GM12878 (cell line): Measurements from ENCODE around the gene AADAC. TPM values are rescaled to one million over a fixed set of nuclear protein-coding genes. Genes with fewer than 3 reads are reported as not detected.

Source experiments
- ATAC-seq: fragments of 200-7000 bp; cut with Tn5 transposase; 3 replicates; pipeline ENCODE4 v1.9.1; 2020; ENCODE audit warnings: mild to moderate bottlenecking, moderate library complexity
- BruUV-seq: library from RNA; stranded (reverse); fragments of 400-500 nt; replicated peaks from 2 replicates; lab custom pipeline; 2021; lab: Mats Ljungman, UMichigan
- CTCF ChIA-PET: fragments of 300-600 bp; sonication (Branson Sonifier 250); formaldehyde crosslinking; extraction: SDS; loops from one replicate; lab custom pipeline; 2021; ENCODE audit warnings: inconsistent platforms; lab: Yijun Ruan, JAX
- POLR2A ChIA-PET: fragments of 350-600 bp; formaldehyde crosslinking; extraction: SDS; loops from one replicate; lab custom pipeline; 2021; ENCODE audit warnings: inconsistent platforms; lab: Charles Lee
- RAD21 ChIA-PET: fragments of 300-600 bp; sonication (Branson Sonifier 250); formaldehyde crosslinking; loops from one replicate; lab custom pipeline; 2023; ENCODE audit warnings: antibody characterized with exemption; ENCODE audit not compliant: unreplicated experiment; lab: Charles Lee
- SMC1A ChIA-PET: fragments of 300-600 bp; sonication (Branson Sonifier 250); formaldehyde crosslinking; loops from one replicate; lab custom pipeline; 2023; ENCODE audit not compliant: unreplicated experiment, uncharacterized antibody; lab: Charles Lee
- DNase-seq: peaks from one replicate; pipeline ENCODE4 v3.0.0-alpha.2; 2011; ENCODE audit warnings: low read depth, low spot score
- FAIRE-seq: peaks from 3 replicates; lab custom pipeline; 2011; peaks lifted over from hg19 to GRCh38; lab: Jason Lieb, UNC
- H2AFZ ChIP-seq: 2 replicates; pipeline ENCODE4 v1.6.0; 2011; ENCODE audit warnings: low read depth, low read length, control low read depth; ENCODE audit not compliant: control insufficient read depth
- H3K27ac ChIP-seq: 2 replicates; pipeline ENCODE4 v1.5.1; 2011; ENCODE audit warnings: control low read depth; ENCODE audit not compliant: control insufficient read depth, insufficient read depth
- H3K27me3 ChIP-seq, 2 experiments: replicated peaks in 1 of 2; 2 replicates each; pipeline versions ENCODE4 v1.6.0 to v1.6.1; 2011; ENCODE audit warnings: low read length in 1 of 2; ENCODE audit not compliant: control insufficient read depth in 2 of 2, insufficient read depth in 2 of 2
- H3K36me3 ChIP-seq, 2 experiments: 2 replicates each; pipeline ENCODE4 v1.5.1; 2011; ENCODE audit warnings: low read length in 1 of 2; ENCODE audit not compliant: control insufficient read depth in 2 of 2, insufficient read depth in 2 of 2
- H3K4me1 ChIP-seq: 2 replicates; pipeline ENCODE4 v1.6.1; 2011; ENCODE audit warnings: mild to moderate bottlenecking, low read length, moderate library complexity, mixed read lengths; ENCODE audit not compliant: control insufficient read depth, insufficient read depth
- H3K4me2 ChIP-seq: 2 replicates; pipeline ENCODE4 v1.6.0; 2011; ENCODE audit warnings: control low read depth; ENCODE audit not compliant: control insufficient read depth, insufficient read depth
- H3K4me3 ChIP-seq: fragments of 200-600 bp; sonication (generic); 2 replicates; pipeline ENCODE4 v1.5.1; 2016
- H3K79me2 ChIP-seq: 2 replicates; pipeline ENCODE4 v1.6.0; 2011; ENCODE audit warnings: low read length; ENCODE audit not compliant: control insufficient read depth, insufficient read depth
- H3K9ac ChIP-seq: 2 replicates; pipeline ENCODE4 v1.8.0; 2011; ENCODE audit warnings: low read length, control low read depth, mixed read lengths; ENCODE audit not compliant: control insufficient read depth, insufficient read depth
- H3K9me3 ChIP-seq: replicated peaks from 3 replicates; pipeline ENCODE4 v1.5.1; 2011; ENCODE audit warnings: mild to moderate bottlenecking, low read length; ENCODE audit not compliant: control insufficient read depth, insufficient read depth
- H4K20me1 ChIP-seq: 2 replicates; pipeline ENCODE4 v1.6.0; 2011; ENCODE audit not compliant: control insufficient read depth, insufficient read depth
- ASH2L ChIP-seq: fragments of 300-600, 200-600 bp; sonication (generic); IDR thresholded peaks from 2 replicates; pipeline ENCODE4 v1.6.1; 2017; ENCODE audit warnings: low read depth, mild to moderate bottlenecking, borderline replicate concordance
- BHLHE40 ChIP-seq, 2 experiments: fragments of 450-650 bp in 1 of 2; IDR thresholded peaks; 2 replicates each; pipeline ENCODE4 v1.6.1; 2011 to 2017; ENCODE audit warnings: low read depth in 2 of 2, borderline replicate concordance in 1 of 2, improper control_type of control experiment in 1 of 2, low read length in 1 of 2, mild to moderate bottlenecking in 1 of 2
- CHD1 ChIP-seq: IDR thresholded peaks from 2 replicates; pipeline ENCODE4 v1.6.1; 2012; ENCODE audit warnings: low read depth, low read length, improper control_type of control experiment
- FOS ChIP-seq: IDR thresholded peaks from 3 replicates; pipeline ENCODE4 v1.6.1; 2011; ENCODE audit warnings: borderline replicate concordance; ENCODE audit not compliant: insufficient read length; ENCODE audit errors: extremely low read depth
- NFYB ChIP-seq: IDR thresholded peaks from 2 replicates; pipeline ENCODE4 v1.6.1; 2011; ENCODE audit warnings: low read depth, mild to moderate bottlenecking, low read length, improper control_type of control experiment, moderate library complexity; ENCODE audit not compliant: insufficient read depth
- STAT1 ChIP-seq: fragments of 450-650 bp; conservative IDR thresholded peaks from 2 replicates; pipeline ENCODE4 v1.6.1; 2014; ENCODE audit warnings: antibody characterized with exemption, mild to moderate bottlenecking
- SUPT20H ChIP-seq: IDR thresholded peaks from 2 replicates; pipeline ENCODE4 v1.6.1; 2011; ENCODE audit warnings: low read depth, mild to moderate bottlenecking, low read length, moderate library complexity, borderline replicate concordance; ENCODE audit not compliant: control insufficient read depth
- TCF7 ChIP-seq: IDR thresholded peaks from 2 replicates; pipeline ENCODE4 v1.6.1; 2014; ENCODE audit warnings: antibody characterized with exemption, borderline replicate concordance
- WGBS: methylation state at CpG from one replicate; pipeline ENCODE4 v1.1.6; 2016; ENCODE audit warnings: low lambda C conversion rate; ENCODE audit not compliant: insufficient replicate concordance, insufficient coverage; ENCODE audit errors: missing lambda C conversion rate; 5-methylcytosine and 5-hydroxymethylcytosine counted together
- in situ Hi-C: fragments of 300-500 bp; cut with MboI; formaldehyde crosslinking; loops from 9 replicates; pipeline ENCODE4 v1.14.3; 2018; ENCODE audit warnings: mixed read lengths
- intact Hi-C: fragments of 100-400 bp; cut with micrococcal nuclease; formaldehyde crosslinking; loops from one replicate; pipeline ENCODE4 v1.14.2; 2022; ENCODE audit not compliant: unreplicated experiment
- polyA plus RNA-seq, 11 experiments: library from polyadenylated mRNA; depleted of rRNA in 4 of 11; unstranded in 6 of 11; stranded (reverse) in 5 of 11; fragments of >200 nt; fragmentation: Nextera tagmentation in 4 of 11; fragmentation: Illumina TruSeq in 1 of 11; extraction: Ambion mirVana in 4 of 11; extraction: Trizol in 1 of 11; gene quantifications; 1 replicate in 1 of 11; 2 replicates in 10 of 11; pipeline versions ENCODE4 v1.2.1 to v1.2.3, GENCODE V29; 2011 to 2016; ENCODE audit warnings: inconsistent platforms in 2 of 11, missing spikeins in 2 of 11, low read depth in 1 of 11
- total RNA-seq, 4 experiments: library from RNA; depleted of rRNA in 3 of 4; stranded (reverse); fragments of >200 nt in 3 of 4; fragmentation: Illumina TruSeq in 1 of 4; extraction: Trizol in 1 of 4; gene quantifications; 2 replicates each; pipeline versions ENCODE4 v1.2.1 to v1.2.3, GENCODE V29; 2013 to 2021
- TF ChIP-seq, protein P1 (sequence below): fragments of 450-650 bp; formaldehyde crosslinking; IDR thresholded peaks from 2 replicates; pipeline ENCODE4 v1.4.0; 2022; ENCODE audit warnings: mild to moderate bottlenecking, moderate library complexity
- TF ChIP-seq, protein P2 (sequence below): fragments of 450-650 bp; IDR thresholded peaks from 2 replicates; pipeline ENCODE4 v1.6.1; 2018; ENCODE audit warnings: borderline replicate concordance, mild to moderate bottlenecking; ENCODE audit not compliant: partially characterized antibody

Gene AADAC
- total and polyA plus RNA-seq, 10 of the 15 experiments (the other 5 are each of a cell fraction or from before 2014, with no cell fraction given): 0.13 TPM; not detected in 9

- intact Hi-C loops (no loop called here), in situ Hi-C loops (no loop called here)
- Histone ChIP-seq H3K9ac (no peak overlapping the region), H3K79me2 (no peaks in the 10 kb centered on the region), H3K27me3 (no peaks in the 10 kb centered on the region), H3K4me2 (no peak overlapping the region), H2AFZ (no peak overlapping the region), H3K4me3 (no peak overlapping the region), H3K4me1 (no peaks in the 10 kb centered on the region), H3K36me3 (no peaks in the 10 kb centered on the region), H4K20me1 (no peaks in the 10 kb centered on the region), H3K27ac (no peak overlapping the region), H3K9me3 (no peaks in the 10 kb centered on the region)
- POLR2A ChIA-PET: no interaction called here
- RAD21 ChIA-PET: interaction anchor here (0.7 kb wide), 1 partner anchor 1938 kb away, joined by 3 read pairs; no protein-coding TSS in a partner anchor
- CTCF ChIA-PET: no interaction called here
- no TSS peak for BruUV-seq
- FAIRE-seq (no peak), DNase-seq (no peak), ATAC-seq (no peak)
- 30% methylated on average over 3 of the region's 3 CpGs for WGBS
- SMC1A ChIA-PET: interaction anchor here (0.7 to 1.9 kb wide), 2 partner anchors 388 to 402 kb away, joined by 3 to 4 read pairs; no protein-coding TSS in a partner anchor
- TF ChIP-seq BHLHE40 (IDR thresholded peaks at IDR 0.05; ENCODE audit: borderline replicate concordance in 1 of 2, low read depth in 2 of 2, low read length in 1 of 2) (no peak), ASH2L (no peak), CHD1 (no peak), SUPT20H (no peak), TCF7 (no peak), STAT1 (no peak), FOS (no peak), NFYB (no peak)
- TF ChIP-seq, protein P1, sequence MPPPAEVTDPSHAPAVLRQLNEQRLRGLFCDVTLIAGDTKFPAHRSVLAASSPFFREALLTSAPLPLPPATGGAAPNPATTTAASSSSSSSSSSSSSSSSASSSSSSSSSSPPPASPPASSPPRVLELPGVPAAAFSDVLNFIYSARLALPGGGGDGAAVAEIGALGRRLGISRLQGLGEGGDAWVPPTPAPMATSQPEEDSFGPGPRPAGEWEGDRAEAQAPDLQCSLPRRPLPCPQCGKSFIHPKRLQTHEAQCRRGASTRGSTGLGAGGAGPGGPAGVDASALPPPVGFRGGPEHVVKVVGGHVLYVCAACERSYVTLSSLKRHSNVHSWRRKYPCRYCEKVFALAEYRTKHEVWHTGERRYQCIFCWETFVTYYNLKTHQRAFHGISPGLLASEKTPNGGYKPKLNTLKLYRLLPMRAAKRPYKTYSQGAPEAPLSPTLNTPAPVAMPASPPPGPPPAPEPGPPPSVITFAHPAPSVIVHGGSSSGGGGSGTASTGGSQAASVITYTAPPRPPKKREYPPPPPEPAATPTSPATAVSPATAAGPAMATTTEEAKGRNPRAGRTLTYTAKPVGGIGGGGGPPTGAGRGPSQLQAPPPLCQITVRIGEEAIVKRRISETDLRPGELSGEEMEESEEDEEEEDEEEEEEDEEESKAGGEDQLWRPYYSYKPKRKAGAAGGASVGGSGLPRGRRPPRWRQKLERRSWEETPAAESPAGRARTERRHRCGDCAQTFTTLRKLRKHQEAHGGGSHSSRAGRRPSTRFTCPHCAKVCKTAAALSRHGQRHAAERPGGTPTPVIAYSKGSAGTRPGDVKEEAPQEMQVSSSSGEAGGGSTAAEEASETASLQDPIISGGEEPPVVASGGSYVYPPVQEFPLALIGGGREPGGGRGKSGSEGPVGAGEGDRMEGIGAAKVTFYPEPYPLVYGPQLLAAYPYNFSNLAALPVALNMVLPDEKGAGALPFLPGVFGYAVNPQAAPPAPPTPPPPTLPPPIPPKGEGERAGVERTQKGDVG (CRISPR knock-in tag): no peak
- TF ChIP-seq, protein P2, sequence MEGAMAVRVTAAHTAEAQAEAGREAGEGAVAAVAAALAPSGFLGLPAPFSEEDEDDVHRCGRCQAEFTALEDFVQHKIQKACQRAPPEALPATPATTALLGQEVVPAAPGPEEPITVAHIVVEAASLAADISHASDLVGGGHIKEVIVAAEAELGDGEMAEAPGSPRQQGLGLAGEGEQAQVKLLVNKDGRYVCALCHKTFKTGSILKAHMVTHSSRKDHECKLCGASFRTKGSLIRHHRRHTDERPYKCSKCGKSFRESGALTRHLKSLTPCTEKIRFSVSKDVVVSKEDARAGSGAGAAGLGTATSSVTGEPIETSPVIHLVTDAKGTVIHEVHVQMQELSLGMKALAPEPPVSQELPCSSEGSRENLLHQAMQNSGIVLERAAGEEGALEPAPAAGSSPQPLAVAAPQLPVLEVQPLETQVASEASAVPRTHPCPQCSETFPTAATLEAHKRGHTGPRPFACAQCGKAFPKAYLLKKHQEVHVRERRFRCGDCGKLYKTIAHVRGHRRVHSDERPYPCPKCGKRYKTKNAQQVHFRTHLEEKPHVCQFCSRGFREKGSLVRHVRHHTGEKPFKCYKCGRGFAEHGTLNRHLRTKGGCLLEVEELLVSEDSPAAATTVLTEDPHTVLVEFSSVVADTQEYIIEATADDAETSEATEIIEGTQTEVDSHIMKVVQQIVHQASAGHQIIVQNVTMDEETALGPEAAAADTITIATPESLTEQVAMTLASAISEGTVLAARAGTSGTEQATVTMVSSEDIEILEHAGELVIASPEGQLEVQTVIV: no peak
- TF ChIP-seq, all 136 proteins: peak for 0
Observed at GRCh38 chr3:151827816-151828215, 13.9 kb downstream of the AADAC start.
